ENCODE measurements around the gene CNOT11. TPM values are rescaled to one million over a fixed set of nuclear protein-coding genes. Genes with fewer than 3 reads are reported as not detected.

The CNOT11 gene
- total RNA-seq, 1 donor from 2014 or later = 20.1 TPM

- H3K4me3 ChIP-seq = no peak overlapping the region
- intact Hi-C loops (cut with DNase I) = no loop called here
- DNase-seq (ENCODE audit: extremely low spot score in 2 of 2) = no peak
- H3K27me3 ChIP-seq = no peaks in the 10 kb centered on the region
- H3K27ac ChIP-seq = no peak overlapping the region
- TF ChIP-seq POLR2A (IDR thresholded peaks at IDR 0.05) (no peak), CTCF (IDR thresholded peaks at IDR 0.05) (no peak), POLR2AphosphoS5 (IDR thresholded peaks at IDR 0.05; ENCODE audit: insufficient read depth in 1 of 2, low read depth in 1 of 2) (no peak)
- no peaks in the 10 kb centered on the region for H3K9me3 ChIP-seq
- peaks cover 0 to 63% of the 10 kb centered on the region in 2 donors for H3K36me3 ChIP-seq
- H3K4me1 ChIP-seq = no peaks in the 10 kb centered on the region
These were observed 34.0 kb downstream of the CNOT11 start for GRCh38 chr2:101286684-101287083.

- Histone ChIP-seq H3K9me3 (no peaks in the 10 kb centered on the region), H3K4me1 (no peaks in the 10 kb centered on the region), H3K27ac (no peak overlapping the region), H3K27me3 (no peaks in the 10 kb centered on the region), H3K4me3 (no peak overlapping the region), H3K36me3 (peaks cover 0 to 57% of the 10 kb centered on the region in 2 donors)
- TF ChIP-seq POLR2AphosphoS5 (IDR thresholded peaks at IDR 0.05; ENCODE audit: insufficient read depth in 1 of 2, low read depth in 1 of 2) (no peak), CTCF (IDR thresholded peaks at IDR 0.05) (no peak), POLR2A (IDR thresholded peaks at IDR 0.05) (no peak)
- no peak for DNase-seq (ENCODE audit: extremely low spot score in 2 of 2)
- intact Hi-C loops (cut with DNase I) = no loop called here
These were observed 34.6 kb downstream of the CNOT11 start for GRCh38 chr2:101287303-101287702.

- TF ChIP-seq POLR2A (IDR thresholded peaks at IDR 0.05) (no peak), POLR2AphosphoS5 (IDR thresholded peaks at IDR 0.05; ENCODE audit: insufficient read depth in 1 of 2, low read depth in 1 of 2) (no peak), CTCF (IDR thresholded peaks at IDR 0.05) (no peak)
- Histone ChIP-seq H3K27ac (no peak overlapping the region), H3K4me1 (peaks cover 6% of the 10 kb centered on the region), H3K4me3 (no peak overlapping the region), H3K9me3 (no peaks in the 10 kb centered on the region), H3K36me3 (peaks cover 0 to 41% of the 10 kb centered on the region in 2 donors), H3K27me3 (no peaks in the 10 kb centered on the region)
- no peak for DNase-seq (ENCODE audit: extremely low spot score in 2 of 2)
- intact Hi-C loops (cut with DNase I) = no loop called here
These were observed 38.0 kb downstream of the CNOT11 start for GRCh38 chr2:101290711-101291110.

GRCh38 chr2:101291973-101292372, 39.3 kb downstream of the CNOT11 start:
- Histone ChIP-seq H3K27ac (no peak overlapping the region), H3K4me1 (peaks cover 19% of the 10 kb centered on the region), H3K27me3 (no peaks in the 10 kb centered on the region), H3K9me3 (no peaks in the 10 kb centered on the region), H3K4me3 (no peak overlapping the region), H3K36me3 (peaks cover 0 to 31% of the 10 kb centered on the region in 2 donors)
- intact Hi-C loops (cut with DNase I) = no loop called here
- DNase-seq (ENCODE audit: extremely low spot score in 2 of 2) = no peak
- TF ChIP-seq POLR2AphosphoS5 (IDR thresholded peaks at IDR 0.05; ENCODE audit: insufficient read depth in 1 of 2, low read depth in 1 of 2) = no peak
- no peak for TF ChIP-seq CTCF (IDR thresholded peaks at IDR 0.05)
- no peak for TF ChIP-seq POLR2A (IDR thresholded peaks at IDR 0.05)

GRCh38 chr2:101293544-101293943, 40.9 kb downstream of the CNOT11 start:
- peaks cover 0 to 21% of the 10 kb centered on the region in 2 donors for H3K36me3 ChIP-seq
- H3K9me3 ChIP-seq = no peaks in the 10 kb centered on the region
- DNase-seq (ENCODE audit: extremely low spot score in 2 of 2) = no peak
- intact Hi-C loops (cut with DNase I) = no loop called here
- no peaks in the 10 kb centered on the region for H3K27me3 ChIP-seq
- H3K4me1 ChIP-seq = peaks cover 24% of the 10 kb centered on the region
- H3K27ac ChIP-seq = no peak overlapping the region
- H3K4me3 ChIP-seq = no peak overlapping the region
- no peak for TF ChIP-seq CTCF (IDR thresholded peaks at IDR 0.05)
- TF ChIP-seq POLR2AphosphoS5 (IDR thresholded peaks at IDR 0.05; ENCODE audit: insufficient read depth in 1 of 2, low read depth in 1 of 2) = no peak
- TF ChIP-seq POLR2A (IDR thresholded peaks at IDR 0.05) = no peak
